Measurements from ENCODE around the gene C2CD2. TPM values are rescaled to one million over a fixed set of nuclear protein-coding genes. Genes with fewer than 3 reads are reported as not detected.

Gene C2CD2
- total RNA-seq, 1 donor from 2014 or later, result 24.8 TPM

DNA sequence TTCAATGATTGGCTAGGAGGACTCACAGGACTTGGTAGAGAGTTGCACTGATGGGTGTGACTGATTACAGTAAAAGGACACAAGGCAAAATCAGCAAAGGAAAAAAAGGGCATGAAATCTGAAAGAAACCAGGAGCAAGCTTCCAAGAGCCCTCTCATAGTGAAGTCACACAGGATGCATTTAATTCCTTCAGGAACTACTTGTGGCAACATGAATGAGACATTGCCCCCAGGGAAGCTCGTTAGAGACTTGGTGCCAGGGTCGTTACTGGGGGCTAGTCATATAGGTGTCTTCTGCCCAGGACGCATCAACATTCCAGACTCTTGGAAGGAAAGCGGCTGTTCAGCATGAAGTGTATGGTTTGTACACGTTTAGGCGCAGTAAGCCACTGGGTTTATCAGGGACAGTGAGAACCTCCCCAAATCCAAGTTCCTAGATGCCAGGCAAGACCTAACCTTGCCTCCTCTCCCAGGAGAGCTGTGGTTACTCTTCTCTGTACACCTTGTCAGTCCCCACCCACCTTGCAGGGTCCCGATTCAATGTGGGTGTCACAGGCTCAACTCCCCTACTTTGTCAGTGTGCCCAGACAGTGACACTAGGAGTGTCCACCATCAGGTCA is 26.0 kb upstream of the C2CD2 start:
- no peak overlapping the region for H3K27ac Mint-ChIP-seq
- peaks cover 6% of the 10 kb centered on the region for H3K9me3 Mint-ChIP-seq (ENCODE audit: low read depth)
- peaks cover 2% of the 10 kb centered on the region for H3K27me3 Mint-ChIP-seq
- TF ChIP-seq, protein P1, sequence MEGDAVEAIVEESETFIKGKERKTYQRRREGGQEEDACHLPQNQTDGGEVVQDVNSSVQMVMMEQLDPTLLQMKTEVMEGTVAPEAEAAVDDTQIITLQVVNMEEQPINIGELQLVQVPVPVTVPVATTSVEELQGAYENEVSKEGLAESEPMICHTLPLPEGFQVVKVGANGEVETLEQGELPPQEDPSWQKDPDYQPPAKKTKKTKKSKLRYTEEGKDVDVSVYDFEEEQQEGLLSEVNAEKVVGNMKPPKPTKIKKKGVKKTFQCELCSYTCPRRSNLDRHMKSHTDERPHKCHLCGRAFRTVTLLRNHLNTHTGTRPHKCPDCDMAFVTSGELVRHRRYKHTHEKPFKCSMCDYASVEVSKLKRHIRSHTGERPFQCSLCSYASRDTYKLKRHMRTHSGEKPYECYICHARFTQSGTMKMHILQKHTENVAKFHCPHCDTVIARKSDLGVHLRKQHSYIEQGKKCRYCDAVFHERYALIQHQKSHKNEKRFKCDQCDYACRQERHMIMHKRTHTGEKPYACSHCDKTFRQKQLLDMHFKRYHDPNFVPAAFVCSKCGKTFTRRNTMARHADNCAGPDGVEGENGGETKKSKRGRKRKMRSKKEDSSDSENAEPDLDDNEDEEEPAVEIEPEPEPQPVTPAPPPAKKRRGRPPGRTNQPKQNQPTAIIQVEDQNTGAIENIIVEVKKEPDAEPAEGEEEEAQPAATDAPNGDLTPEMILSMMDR (IDR thresholded peaks at IDR 0.05; ENCODE audit: unreplicated experiment), result no peak
- DNase-seq (ENCODE audit: low spot score, unreplicated experiment), result no peak
- no peaks in the 10 kb centered on the region for H3K4me1 Mint-ChIP-seq (ENCODE audit: low read depth)
- no peaks in the 10 kb centered on the region for H3K36me3 Mint-ChIP-seq (ENCODE audit: insufficient read depth)
- H3K4me3 Mint-ChIP-seq (ENCODE audit: low read depth), result no peak overlapping the region

GRCh38 chr21:41979335-41979734 is 25.5 kb upstream of the C2CD2 start:
- H3K36me3 Mint-ChIP-seq (ENCODE audit: insufficient read depth), result no peaks in the 10 kb centered on the region
- no peaks in the 10 kb centered on the region for H3K4me1 Mint-ChIP-seq (ENCODE audit: low read depth)
- peaks cover 6% of the 10 kb centered on the region for H3K9me3 Mint-ChIP-seq (ENCODE audit: low read depth)
- no peak for DNase-seq (ENCODE audit: low spot score, unreplicated experiment)
- H3K27me3 Mint-ChIP-seq, result peaks cover 2% of the 10 kb centered on the region
- no peak overlapping the region for H3K4me3 Mint-ChIP-seq (ENCODE audit: low read depth)
- TF ChIP-seq, protein P1 (IDR thresholded peaks at IDR 0.05; ENCODE audit: unreplicated experiment), result no peak
- H3K27ac Mint-ChIP-seq, result no peak overlapping the region

DNA sequence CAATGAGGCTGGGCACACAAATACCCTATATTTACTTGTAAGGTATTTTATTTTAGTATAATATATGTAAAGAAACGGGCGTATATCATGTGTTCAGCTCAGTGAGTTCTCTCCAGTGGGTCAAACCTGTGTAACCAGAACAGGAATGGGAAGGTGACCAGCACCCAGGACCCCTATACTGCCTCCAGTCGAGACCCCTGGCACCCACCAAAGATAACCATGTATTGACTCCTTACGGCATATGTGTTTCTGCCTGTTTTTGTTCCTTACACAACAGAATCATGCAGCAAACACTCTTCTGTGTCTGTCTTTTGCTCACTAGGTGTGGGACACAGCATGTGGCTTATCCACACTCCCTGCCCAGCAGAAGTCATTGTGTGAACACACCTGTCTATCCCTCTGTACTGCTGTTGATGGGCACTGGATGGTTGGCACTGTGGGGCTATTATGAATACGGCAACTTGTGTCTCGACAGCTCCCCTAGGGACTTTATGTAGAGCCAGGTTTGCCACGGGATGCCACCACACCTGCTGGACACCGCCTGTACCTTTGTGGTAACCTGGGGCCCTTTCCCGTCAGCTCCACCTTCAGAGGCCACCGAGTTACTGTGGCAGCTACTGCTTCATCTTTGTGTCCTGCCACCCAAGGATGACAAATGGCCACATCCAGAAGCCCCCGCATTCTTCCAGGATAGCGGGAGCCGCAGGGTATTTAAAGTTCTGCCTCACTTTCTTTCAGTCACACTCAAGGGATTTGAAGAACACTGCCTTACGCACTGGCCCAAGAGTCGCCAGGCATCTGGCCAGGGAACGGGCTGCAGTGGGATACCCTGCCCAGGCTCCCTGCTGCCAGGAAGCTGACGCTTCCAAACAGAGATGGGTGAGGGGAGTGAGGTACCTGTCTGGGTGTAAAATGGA is 23.5 kb upstream of the C2CD2 start:
- H3K36me3 Mint-ChIP-seq (ENCODE audit: insufficient read depth), result no peaks in the 10 kb centered on the region
- H3K4me3 Mint-ChIP-seq (ENCODE audit: low read depth), result no peak overlapping the region
- H3K9me3 Mint-ChIP-seq (ENCODE audit: low read depth), result peaks cover 6% of the 10 kb centered on the region
- no peaks in the 10 kb centered on the region for H3K4me1 Mint-ChIP-seq (ENCODE audit: low read depth)
- no peak overlapping the region for H3K27ac Mint-ChIP-seq
- no peaks in the 10 kb centered on the region for H3K27me3 Mint-ChIP-seq
- TF ChIP-seq, protein P1 (IDR thresholded peaks at IDR 0.05; ENCODE audit: unreplicated experiment), result no peak
- DNase-seq (ENCODE audit: low spot score, unreplicated experiment), result no peak

DNA sequence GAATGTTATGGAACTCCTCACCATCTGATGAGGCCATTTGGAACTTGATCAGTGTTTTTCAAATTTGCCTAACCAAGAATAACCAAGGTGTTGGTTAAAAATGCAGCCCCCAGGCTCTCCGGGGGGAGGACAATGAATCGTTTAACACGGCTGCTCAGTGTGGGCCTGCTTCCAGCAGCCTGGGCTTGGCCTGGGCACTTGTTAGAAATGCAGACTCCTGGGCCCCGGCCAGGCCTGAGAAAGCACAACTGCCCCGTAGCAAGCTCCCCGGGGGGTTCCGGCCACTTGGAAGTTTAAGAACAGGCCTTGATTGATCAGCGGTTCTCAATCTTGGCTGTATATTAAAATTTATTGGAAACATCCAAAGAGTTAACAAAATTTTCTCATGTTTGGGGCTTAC is 22.8 kb upstream of the C2CD2 start:
- Mint-ChIP-seq H3K27me3 (no peaks in the 10 kb centered on the region), H3K36me3 (ENCODE audit: insufficient read depth) (no peaks in the 10 kb centered on the region), H3K9me3 (ENCODE audit: low read depth) (peaks cover 6% of the 10 kb centered on the region), H3K4me1 (ENCODE audit: low read depth) (no peaks in the 10 kb centered on the region), H3K27ac (no peak overlapping the region), H3K4me3 (ENCODE audit: low read depth) (no peak overlapping the region)
- DNase-seq (ENCODE audit: low spot score, unreplicated experiment), result no peak
- TF ChIP-seq, protein P1 (IDR thresholded peaks at IDR 0.05; ENCODE audit: unreplicated experiment), result no peak

GRCh38 chr21:41975391-41976272 is 21.8 kb upstream of the C2CD2 start:
- Mint-ChIP-seq H3K4me3 (ENCODE audit: low read depth) (no peak overlapping the region), H3K4me1 (ENCODE audit: low read depth) (no peaks in the 10 kb centered on the region), H3K36me3 (ENCODE audit: insufficient read depth) (no peaks in the 10 kb centered on the region), H3K9me3 (ENCODE audit: low read depth) (peaks cover 6% of the 10 kb centered on the region), H3K27me3 (no peaks in the 10 kb centered on the region), H3K27ac (no peak overlapping the region)
- TF ChIP-seq, protein P1 (IDR thresholded peaks at IDR 0.05; ENCODE audit: unreplicated experiment), result no peak
- DNase-seq (ENCODE audit: low spot score, unreplicated experiment), result no peak
